M059J (cell line): ENCODE measurements around the gene LRP1. TPM values are rescaled to one million over a fixed set of nuclear protein-coding genes. Genes with fewer than 3 reads are reported as not detected.
A peak's percentile ranks its signal among the peaks of the same experiment; 100 is the strongest.
"Not testable (repeated sequence)": the region's sequence is repeated elsewhere in the genome, so short reads cannot be mapped to it uniquely, and the experiment has no call there.

ENCODE experiments used
- DNase-seq: peaks from one replicate; pipeline ENCODE4 v3.0.0-alpha.2; 2012; ENCODE audit warnings: low read depth
- total RNA-seq: library from RNA; depleted of rRNA; stranded (reverse); fragments of >200 nt; shearing (Covaris generic); gene quantifications from 2 replicates; pipeline ENCODE4 v1.2.3, GENCODE V29; 2014

Gene LRP1
- total RNA-seq, 1 experiment from 2014 or later: 24.9 TPM

DNA sequence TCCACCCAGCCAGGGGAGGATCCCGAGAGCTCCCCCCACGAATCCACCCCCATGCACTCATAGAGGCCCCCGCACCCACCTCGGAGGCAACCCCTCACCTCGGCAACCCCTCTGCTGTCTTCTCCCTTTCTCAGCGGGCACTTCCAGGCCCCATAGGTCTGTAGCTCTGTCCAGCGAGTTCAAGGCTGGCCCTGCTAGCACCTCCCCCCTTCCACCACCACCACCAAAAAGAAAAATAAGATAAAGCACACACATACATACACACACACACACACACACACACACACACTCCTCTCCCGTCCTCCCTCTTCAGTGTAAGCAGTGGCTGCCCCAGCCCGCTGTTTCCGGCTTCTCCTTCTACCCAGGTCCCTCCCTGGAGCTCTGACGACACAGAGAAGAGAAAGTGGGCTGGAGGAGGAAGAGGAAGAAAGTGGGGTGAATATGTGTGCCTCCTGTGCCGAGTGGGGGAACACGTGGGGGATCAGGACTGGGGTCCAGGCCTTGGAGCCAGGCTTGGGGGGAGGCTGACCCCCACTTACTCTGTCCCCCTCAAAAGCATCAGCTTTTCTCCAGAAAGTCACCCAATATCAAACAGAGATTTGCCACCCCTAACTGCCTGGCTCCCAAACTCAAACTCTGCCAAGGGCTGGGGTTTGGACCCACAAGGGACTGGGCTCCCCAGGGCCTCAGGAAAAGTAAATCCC is 17.1 kb upstream of the LRP1 start, which contains the start of gene STAT6:
Gene STAT6 (minus strand): TSS at position 332 of the 704 bp plus-strand sequence. CDS start 3,084 bp downstream, outside the sequence.
- no peak for DNase-seq

DNA sequence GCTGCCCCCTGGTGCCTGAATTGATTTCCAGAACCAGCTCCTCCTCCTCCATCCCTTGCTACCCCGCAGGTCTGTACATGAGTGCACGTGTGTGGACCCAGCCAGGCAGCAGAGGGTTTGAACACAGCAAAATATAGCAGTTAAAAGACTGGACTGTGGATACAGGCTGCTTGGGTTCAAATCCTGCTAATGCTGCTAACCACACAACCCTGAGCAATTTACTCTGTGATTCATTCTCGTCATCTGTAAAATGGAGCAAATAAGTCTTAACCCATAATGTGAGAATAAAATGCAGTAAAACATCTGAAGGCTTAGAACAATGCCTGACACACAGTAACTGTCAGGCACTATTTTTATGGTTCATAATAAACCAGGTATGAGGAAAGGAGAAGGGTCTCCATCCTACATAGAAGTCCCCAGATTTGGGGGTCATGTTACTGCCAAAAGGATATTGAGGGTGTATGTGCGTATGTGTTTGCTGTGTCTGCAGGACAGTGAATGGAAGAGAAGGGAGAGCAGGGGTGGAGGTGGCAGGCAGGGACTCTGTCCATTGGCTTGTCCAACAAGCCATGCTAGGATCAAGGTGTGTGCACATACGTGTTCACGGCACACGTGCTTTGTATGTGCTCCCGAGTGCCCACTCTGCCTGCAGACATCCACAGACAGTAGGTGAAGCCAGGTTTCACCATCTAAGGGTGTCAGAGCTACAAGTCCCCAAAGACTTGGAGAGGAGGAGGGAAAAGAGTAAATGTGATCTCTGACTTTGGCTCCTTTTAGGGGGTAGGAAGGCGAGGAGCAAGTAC is 15.6 kb upstream of the LRP1 start:
- no peak for DNase-seq

DNA sequence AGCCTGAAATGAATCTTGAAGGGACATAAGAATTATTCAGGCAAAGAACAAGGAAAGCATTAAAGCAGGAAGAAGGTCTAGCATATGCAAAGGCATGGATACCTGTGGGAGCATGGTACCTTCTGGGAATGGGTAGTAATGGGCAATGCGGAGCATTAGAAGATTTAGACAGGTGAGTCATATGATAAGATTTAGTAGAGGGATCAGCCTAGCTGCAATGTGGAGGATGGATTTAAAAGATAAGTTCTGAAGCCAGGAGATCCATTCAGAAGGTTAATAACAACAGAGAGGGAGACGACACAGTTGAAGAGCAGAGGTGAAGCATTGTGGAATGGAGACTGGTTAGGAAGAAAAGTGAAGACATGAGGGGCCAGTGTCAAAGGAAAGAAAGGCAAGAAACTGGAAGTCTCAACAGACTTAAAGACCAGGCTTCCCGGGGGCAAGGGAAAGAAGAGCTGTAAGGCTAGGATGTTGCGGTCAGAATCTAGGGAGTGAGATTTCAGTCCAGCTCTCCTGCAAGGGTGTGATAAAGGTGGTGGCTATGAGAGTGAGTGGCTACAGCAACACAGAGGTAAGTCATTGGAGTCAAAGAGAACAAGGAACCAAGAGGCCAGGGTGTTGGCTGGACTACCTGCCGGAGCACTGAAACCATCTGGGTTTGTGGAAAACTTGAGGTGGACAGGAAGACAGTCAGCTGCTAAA is 11.6 kb upstream of the LRP1 start:
- DNase-seq: no peak

DNA sequence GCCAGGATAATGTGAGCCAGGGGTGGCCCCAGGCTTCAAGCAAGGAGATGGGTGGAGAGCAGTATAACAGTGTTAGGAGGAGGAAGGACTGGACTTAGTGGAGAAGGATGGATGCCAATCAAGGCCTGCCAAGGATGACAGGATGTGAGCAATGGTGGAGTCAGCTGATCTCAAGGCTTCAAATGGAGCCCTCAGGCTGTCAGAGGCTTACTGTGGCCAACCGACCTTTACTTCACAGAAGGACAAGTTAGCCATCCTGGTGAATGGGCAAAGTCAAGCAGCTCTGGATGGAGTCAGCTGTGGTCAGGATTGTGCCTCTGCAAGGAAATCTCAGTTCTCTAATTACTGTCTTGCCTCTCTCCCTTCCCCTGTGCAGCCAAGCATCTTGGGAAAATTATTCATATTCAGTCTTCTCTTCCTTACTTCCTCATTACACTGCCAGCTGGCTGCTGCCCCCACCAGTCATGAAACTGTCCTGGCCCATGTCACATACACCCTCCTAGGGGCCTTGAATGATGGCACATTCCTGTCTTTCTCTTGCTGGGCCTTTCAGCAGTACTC is 9.5 kb upstream of the LRP1 start:
- DNase-seq: peak; percentile 92

DNA sequence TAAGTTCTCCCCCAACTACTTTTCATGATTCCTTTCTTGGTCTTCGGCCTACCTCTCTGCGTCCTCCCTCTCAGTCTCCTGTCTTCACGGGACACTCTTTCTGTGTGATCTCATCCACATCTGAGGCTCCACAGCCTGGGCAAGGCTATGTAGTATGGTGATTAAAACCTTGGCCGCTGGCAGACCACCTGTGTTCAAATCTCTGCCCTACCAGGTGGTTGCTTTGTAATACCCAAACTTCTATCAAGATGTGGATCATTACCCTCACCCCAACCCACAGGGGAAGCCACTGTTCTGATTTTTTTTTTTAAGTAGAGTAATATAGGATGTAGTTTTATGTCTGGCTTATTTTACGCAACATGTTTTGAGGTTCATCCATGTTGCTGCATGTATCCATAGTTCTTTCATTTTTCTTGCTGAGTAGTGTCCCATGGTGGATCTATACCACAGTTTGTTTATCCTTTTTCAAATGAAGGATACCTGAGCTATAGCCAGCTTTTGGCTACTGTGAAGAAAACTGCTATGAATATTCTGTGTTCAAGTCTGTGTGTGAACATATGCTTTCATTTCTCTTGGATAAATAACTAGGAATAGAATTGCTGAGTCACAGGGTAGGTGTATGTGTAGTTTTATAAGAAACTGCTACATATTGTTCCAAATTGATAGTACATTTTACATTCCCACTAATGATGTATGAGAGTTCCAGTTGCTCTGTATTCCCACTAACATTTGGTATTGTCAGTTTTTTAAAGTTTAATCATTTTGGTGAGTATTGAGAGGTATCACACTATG is 8.8 kb upstream of the LRP1 start:
- no peak for DNase-seq

DNA sequence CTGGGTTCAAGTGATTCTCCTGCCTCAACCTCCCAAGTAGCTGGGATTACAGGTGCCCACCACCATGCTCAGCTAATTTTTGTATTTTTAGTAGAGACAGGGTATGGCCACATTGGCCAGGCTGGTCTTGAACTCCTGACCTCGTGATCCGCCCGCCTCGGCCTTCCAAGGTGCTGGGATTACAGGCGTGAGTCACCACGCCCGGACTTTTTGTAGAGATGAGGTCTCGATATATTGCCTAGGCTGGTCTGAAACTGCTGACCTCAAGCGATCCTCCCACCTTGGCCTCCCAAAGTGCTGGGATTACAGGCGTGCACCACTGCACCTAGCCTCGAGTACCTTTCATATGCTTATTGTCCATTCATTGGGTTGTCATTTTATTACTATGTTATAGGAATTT is 7.6 kb upstream of the LRP1 start:
- DNase-seq: not testable (repeated sequence)

DNA sequence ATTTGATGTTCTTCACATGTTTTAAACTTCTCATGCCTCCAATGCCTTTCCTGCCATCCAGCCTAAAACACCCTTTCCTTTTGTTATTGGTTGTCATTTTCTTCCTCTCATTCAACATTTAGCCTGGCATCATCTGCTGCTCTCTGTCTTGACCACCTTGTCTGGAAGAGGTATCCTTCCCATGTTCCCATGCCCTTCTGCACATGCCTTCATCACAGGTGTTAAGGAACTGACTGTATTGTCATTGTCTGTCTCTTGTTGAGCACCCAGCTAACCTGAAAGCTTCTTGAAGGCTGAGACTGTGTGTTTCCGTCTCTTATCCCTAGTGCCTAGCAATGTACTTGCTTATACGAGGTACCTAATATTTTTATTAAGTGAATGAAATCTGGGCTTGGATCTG is 4.5 kb upstream of the LRP1 start:
- DNase-seq: no peak

DNA sequence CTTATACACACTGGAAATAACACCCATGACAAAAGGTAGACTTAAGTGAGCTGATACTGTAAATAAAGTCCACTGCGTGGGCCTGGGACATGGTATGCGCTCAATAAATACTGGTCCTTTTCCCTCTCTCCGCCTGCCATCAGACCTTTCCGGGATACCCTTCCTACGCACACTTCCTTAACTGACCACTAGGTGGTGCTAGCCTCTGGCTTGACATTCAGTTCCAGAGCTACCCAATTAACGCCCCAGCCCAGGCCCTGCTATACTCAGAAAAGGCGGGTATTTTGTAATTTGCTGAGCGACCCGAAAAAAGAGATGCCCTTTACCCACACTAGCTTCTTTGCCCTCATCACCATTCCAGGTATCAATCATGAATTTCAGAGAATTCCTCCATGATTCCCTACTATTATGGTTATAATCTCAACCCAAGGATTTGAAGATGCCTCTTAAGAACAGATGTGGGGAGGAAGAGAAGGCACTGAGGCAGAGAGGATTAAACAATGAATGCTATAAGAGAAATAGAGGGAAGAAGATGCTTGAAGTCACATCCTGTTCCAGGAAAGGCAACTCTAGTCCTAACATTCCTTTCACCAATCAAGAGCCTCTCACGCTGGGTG is 3.9 kb upstream of the LRP1 start:
- peak; percentile 66 for DNase-seq

DNA sequence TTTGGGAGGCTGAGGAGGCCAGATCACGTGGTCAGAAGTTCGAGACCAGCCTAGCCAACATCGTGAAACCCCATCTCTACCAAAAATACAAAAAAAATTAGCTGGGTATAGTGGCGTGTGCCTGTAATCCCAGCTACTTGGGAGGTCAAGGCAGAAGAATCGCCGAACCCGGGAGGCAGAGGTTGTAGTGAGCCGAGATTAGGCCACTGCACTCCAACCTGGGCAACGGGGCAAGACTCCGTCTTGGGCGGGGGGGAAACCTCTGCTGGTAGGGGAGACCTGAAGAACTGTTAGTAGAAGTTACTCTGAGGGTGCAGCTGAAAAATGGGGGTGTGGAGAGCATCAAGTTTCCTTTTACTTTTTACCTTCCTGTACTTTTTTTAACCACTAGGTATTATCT is 2.2 kb upstream of the LRP1 start:
- DNase-seq: no peak

DNA sequence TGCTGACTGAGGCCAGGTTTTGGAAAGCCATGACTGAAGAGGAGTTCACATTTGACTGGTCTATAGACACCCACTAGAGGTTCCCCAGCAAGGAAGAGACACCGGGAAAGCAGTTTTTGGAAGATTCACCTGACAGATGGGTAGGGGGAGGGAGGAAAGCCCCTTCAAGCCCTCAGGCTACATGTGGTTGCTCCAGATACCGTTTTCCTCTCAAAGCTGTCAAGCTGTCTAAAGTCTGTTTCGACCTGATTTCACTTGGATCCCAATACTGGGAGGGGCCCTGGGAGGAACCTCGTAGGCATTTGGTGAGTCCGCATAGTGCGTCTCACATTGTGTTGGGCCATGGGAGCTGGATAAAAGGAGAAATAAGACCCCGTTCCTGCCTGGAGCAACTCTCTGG is 1.7 kb upstream of the LRP1 start:
- no peak for DNase-seq

DNA sequence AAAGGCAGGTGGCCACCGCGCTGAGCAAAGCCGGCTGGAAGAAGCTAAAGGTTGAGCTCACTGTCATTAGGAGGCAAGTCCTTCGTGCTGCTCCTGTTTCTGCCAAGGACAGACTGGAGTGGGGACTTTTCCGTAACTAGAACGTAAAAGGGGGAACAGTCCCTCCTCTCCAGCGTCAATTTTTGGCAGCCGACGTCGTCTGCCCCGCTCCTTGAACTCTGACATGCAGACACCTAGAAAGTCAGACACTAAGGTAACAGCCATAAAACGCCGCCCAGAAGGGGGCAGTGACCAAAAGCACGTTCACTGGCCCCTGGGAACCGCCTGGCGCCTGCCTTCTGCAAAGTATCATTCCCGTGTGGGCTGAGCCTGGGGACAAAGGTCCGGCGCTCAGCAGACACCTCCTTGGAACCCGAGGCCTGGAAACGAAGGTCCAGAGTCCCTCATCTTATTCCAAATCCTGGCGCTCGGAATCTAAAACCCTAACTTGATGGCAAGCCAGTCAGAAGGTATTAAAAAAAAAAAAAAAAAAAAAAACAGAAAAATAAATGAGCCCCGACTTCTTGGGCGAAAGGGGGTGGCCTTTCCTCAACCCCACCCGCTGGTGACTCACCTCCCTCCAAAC is 1.1 kb upstream of the LRP1 start:
- peak; percentile 74 for DNase-seq

DNA sequence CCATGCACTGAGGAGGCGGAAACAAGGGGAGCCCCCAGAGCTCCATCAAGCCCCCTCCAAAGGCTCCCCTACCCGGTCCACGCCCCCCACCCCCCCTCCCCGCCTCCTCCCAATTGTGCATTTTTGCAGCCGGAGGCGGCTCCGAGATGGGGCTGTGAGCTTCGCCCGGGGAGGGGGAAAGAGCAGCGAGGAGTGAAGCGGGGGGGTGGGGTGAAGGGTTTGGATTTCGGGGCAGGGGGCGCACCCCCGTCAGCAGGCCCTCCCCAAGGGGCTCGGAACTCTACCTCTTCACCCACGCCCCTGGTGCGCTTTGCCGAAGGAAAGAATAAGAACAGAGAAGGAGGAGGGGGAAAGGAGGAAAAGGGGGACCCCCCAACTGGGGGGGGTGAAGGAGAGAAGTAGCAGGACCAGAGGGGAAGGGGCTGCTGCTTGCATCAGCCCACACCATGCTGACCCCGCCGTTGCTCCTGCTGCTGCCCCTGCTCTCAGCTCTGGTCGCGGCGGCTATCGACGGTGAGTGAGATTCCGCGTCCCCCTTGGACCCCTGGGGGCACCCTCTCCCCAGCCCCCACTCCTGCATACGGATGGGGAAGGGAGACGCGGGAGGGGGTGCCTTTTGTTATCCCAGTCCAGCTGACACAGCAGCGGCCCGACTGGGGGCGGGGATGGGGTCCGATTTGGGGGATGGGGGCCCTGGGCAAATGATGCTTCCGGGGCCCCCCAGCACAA is 400 bp downstream of the LRP1 start:
- DNase-seq: no peak

DNA sequence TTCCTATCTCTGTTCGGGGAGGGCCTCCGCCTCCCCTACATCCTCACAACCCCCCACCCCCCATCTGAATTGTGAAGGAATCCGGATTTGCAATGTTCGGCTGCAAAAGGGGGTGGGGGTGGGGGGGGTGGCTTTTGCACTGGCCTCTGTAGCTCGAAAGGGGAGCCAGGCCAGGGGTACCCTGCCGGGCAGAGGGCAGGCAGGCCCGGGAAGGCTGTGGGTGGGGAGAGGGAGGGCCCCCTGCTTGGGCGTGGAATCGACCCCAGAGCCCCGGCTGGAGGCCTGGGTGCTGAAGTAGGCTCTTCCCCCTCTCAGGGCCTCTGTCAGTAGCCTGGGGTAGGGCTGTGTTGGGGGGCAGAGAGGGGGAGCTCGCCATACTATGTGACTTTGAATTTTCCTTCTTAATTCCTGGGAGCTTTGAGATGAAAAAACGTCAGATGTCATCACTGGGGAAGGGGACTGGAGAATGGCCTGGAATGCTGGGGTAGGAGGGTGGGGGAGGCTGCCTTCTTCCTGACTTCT is 1.1 kb downstream of the LRP1 start:
- no peak for DNase-seq

DNA sequence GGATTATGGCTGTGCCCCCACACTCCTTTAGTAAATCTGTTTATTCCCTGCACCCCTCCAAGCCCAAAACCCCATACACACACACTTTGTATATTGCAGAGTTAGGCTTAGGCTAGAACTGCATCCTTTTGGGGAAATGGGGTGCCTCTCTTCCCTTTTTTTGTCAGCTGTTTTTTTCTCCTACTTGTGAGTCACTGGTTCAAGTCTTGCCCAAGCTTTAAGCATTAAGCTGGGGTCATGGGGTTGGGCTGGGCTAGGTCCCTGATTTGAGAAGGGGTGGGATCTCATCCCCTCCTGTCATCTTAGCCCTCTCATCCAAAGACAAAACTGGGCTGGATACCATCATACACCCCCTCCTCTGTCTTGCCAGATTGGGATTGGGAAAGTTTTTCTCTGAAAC is 1.6 kb downstream of the LRP1 start:
- DNase-seq: no peak

DNA sequence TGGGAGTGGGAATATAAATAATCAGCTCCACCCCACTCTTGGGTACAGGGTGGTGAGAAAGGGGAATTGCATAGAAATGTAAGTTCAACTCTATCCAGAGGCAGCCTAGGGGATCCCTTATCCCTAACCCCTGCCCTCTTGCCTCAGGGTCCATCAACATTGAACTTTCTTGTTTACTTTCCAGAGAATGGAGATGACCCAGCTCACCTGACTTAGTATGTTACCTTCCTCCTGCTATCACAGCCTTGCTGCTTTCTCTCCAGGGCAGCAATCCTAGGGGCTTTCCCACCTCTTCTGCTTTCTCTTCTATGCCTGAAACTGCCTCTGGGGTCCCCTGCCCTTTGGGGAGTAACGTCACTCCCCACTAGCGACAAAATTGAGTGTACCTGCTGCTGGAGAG is 2.7 kb downstream of the LRP1 start:
- DNase-seq: no peak

DNA sequence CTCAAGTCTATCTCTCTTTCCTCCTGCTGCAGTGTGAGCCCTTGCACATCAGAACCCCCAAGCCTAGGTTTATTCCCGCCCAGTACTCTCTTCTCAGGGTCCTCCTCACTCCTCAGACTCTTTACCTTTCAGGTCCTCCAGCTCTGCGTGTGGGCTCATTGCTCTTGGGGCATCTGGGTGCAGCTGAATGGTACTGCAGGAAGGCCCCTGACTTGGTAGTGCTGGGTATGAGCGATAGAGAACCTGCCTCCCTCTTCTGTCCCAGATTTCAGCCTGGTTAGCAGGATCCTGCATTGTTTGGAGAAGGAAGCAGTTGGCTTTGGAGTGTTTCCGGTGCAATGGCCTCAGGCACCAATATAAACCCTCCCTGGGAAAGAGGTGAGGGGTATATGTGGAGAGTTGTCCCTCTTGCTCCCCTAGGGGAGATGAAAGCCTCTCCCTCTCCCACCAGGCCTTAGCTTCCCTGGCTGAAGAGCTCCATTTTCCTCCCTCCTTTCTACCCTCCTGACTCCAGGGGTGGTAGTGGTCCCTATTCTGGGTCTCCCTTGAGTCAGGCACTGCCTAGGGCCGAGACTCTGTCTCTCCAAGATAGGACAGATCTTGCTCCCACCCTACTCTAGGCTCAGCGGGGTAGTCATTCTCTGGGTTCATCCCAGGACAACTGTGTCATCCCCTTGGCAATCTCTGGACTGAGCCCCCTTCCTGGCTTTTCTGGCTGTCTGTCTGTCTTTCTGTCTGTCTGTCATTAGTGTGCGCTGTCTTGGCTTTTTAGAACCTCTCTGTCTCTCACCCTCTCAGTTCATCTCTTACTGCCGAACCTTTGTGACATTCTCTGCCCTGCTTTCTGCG is 3.8 kb downstream of the LRP1 start:
- no peak for DNase-seq

DNA sequence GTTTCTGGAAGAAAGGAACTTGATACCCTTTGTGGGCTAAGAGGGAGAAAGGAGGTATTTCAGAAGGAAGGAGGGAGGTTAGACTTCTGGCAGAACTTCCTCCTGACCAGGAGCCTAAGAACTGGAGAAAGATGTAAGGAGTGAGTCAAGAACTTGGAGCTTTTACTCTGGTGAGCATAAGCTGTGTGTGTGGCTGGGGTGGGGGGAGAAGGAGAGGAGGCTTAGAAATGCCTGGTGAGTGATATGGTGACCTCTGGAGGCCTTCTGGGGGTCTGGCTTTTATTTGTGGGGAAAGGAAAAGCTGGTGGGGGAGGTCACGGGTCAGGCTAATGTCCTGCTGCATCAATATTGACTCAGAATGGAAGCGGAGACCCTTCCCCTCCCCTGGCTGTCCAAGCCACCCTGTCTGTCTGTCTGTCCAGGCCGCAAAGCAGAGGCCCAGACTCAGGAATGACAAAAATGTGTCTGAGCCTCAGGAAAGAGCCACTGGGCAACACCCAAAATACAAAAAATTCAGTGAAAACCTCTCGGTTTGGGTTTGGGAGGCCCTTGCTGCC is 4.8 kb downstream of the LRP1 start:
- DNase-seq: no peak

DNA sequence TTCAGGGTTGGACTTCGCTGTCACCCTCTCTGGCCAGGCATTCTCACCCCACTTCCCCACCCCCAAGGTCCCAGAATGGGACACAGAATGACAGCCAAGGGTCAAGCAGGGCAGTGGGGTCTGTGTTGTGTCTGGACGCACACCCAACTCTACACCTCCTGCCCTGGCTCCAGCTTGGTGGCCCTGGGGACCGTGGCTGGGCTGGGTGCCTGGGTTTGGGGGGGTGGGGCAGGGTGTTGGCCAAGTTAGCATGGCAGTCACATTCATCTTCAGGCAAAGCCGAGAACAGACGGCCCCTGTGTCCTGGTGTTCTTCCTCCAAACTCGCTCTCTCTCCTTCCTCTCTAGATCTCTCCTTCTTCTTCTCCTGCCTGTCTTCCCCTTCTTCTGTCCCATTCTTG is 5.6 kb downstream of the LRP1 start:
- no peak for DNase-seq
